SU-DHL-6 (cell line): ENCODE measurements around the gene ABCA3.
"Not testable (repeated sequence)": the region's sequence is repeated elsewhere in the genome, so short reads cannot be mapped to it uniquely, and the experiment has no call there.

Experiments used
- H2AFZ ChIP-seq: fragments of 200-600 bp; sonication (generic); 2 replicates; pipeline ENCODE4 v1.6.1; 2014; ENCODE audit warnings: low read depth, mild to moderate bottlenecking, moderate library complexity, mixed read lengths, antibody characterized with exemption, low read length; ENCODE audit not compliant: severe bottlenecking
- H3F3A ChIP-seq: fragments of 200-600 bp; shearing (Covaris generic); 2 replicates; pipeline ENCODE4 v1.6.0; 2016; ENCODE audit warnings: antibody characterized with exemption, mild to moderate bottlenecking; ENCODE audit not compliant: insufficient read depth
- H3K27ac ChIP-seq: fragments of 200-600 bp; sonication (generic); 2 replicates; pipeline ENCODE4 v1.5.1; 2016; ENCODE audit warnings: low read depth, mild to moderate bottlenecking, low read length, moderate library complexity, mixed read lengths
- H3K27me3 ChIP-seq: fragments of 200-600 bp; sonication (generic), shearing (Covaris generic); 2 replicates; pipeline ENCODE4 v1.6.0; 2014; ENCODE audit warnings: mild to moderate bottlenecking, low read length
- H3K36me3 ChIP-seq: fragments of 200-600 bp; sonication (generic); 2 replicates; pipeline ENCODE4 v1.6.1; 2014; ENCODE audit warnings: mild to moderate bottlenecking, low read length, mixed read lengths
- H3K4me2 ChIP-seq: fragments of 300-600, 200-600 bp; shearing (Covaris generic), sonication (generic); 2 replicates; pipeline ENCODE4 v1.6.0; 2014; ENCODE audit warnings: low read length, low read depth, mild to moderate bottlenecking; ENCODE audit not compliant: poor library complexity, severe bottlenecking
- H3K4me3 ChIP-seq: fragments of 200-600 bp; sonication (generic); 2 replicates; pipeline ENCODE4 v1.5.1; 2014; ENCODE audit warnings: antibody characterized with exemption, low read length, mild to moderate bottlenecking, mixed read lengths; ENCODE audit not compliant: insufficient read depth, poor library complexity, severe bottlenecking
- H3K79me2 ChIP-seq: fragments of 200-600 bp; sonication (generic); 2 replicates; pipeline ENCODE4 v1.6.1; 2014; ENCODE audit warnings: mild to moderate bottlenecking, low read length, moderate library complexity; ENCODE audit not compliant: insufficient read depth
- H3K9ac ChIP-seq: fragments of 200-600 bp; sonication (generic); 2 replicates; pipeline ENCODE4 v1.7.0; 2014; ENCODE audit warnings: mild to moderate bottlenecking, low read length
- H3K9me2 ChIP-seq: fragments of 200-600 bp; sonication (generic); replicated peaks from 2 replicates; pipeline ENCODE4 v1.6.1; 2014; ENCODE audit warnings: low read length; ENCODE audit not compliant: insufficient read depth
- H3K9me3 ChIP-seq: fragments of 200-600 bp; sonication (generic); 2 replicates; pipeline ENCODE4 v1.6.1; 2014; ENCODE audit warnings: low read length, mixed read lengths; ENCODE audit not compliant: insufficient read depth
- H4K20me1 ChIP-seq: fragments of 200-600 bp; sonication (generic); 2 replicates; pipeline ENCODE4 v1.6.1; 2014; ENCODE audit warnings: low read depth, mild to moderate bottlenecking, antibody characterized with exemption, low read length, moderate library complexity, mixed read lengths
- CTCF ChIP-seq: fragments of 200-600 bp; sonication (generic); IDR thresholded peaks from one replicate; pipeline ENCODE4 v1.5.1; 2017; ENCODE audit warnings: antibody characterized with exemption, mild to moderate bottlenecking, low read length, moderate library complexity; ENCODE audit not compliant: insufficient read depth, poor library complexity, severe bottlenecking
- EZH2phosphoT487 ChIP-seq: fragments of 200-600 bp; sonication (generic), shearing (Covaris generic); conservative IDR thresholded peaks from 2 replicates; pipeline ENCODE4 v1.6.1; 2018; ENCODE audit warnings: mild to moderate bottlenecking, antibody characterized with exemption, low read length, moderate library complexity, mixed read lengths

The ABCA3 gene

GRCh38 chr16:2386990-2387389 lies 46.5 kb upstream of the ABCA3 start:
- no peaks in the 10 kb centered on the region for H3K36me3 ChIP-seq

GRCh38 chr16:2385982-2386381 lies 45.5 kb upstream of the ABCA3 start:
- H3K79me2 ChIP-seq, H3K9ac ChIP-seq, H3K4me3 ChIP-seq, H2AFZ ChIP-seq, H3K4me2 ChIP-seq, H3K9me2 ChIP-seq, H3K27me3 ChIP-seq, H3K27ac ChIP-seq, H3K9me3 ChIP-seq, H3F3A ChIP-seq, H4K20me1 ChIP-seq, H3K36me3 ChIP-seq: not testable (repeated sequence)

More at GRCh38 chr16:2386990-2387389, 46.5 kb upstream of the ABCA3 start:
- no peaks in the 10 kb centered on the region for H3K27me3 ChIP-seq
- H3K9ac ChIP-seq: no peak overlapping the region
- no peaks in the 10 kb centered on the region for H3F3A ChIP-seq
- no peak overlapping the region for H2AFZ ChIP-seq
- H3K9me2 ChIP-seq: no peaks in the 10 kb centered on the region
- TF ChIP-seq EZH2phosphoT487: no peak
- no peak for TF ChIP-seq CTCF
- no peaks in the 10 kb centered on the region for H3K79me2 ChIP-seq
- no peak overlapping the region for H3K4me2 ChIP-seq
- no peak overlapping the region for H3K27ac ChIP-seq
- H4K20me1 ChIP-seq: no peaks in the 10 kb centered on the region
- H3K9me3 ChIP-seq: no peaks in the 10 kb centered on the region
- H3K4me3 ChIP-seq: no peak overlapping the region

- TF ChIP-seq EZH2phosphoT487 (no peak), CTCF (no peak)
- no peaks in the 10 kb centered on the region for H3K9me3 ChIP-seq
- H3K79me2 ChIP-seq: no peaks in the 10 kb centered on the region
- H3K27ac ChIP-seq: no peak overlapping the region
- H3K36me3 ChIP-seq: no peaks in the 10 kb centered on the region
- no peaks in the 10 kb centered on the region for H3F3A ChIP-seq
- H3K4me3 ChIP-seq: no peak overlapping the region
- no peak overlapping the region for H2AFZ ChIP-seq
- H3K9me2 ChIP-seq: no peaks in the 10 kb centered on the region
- no peaks in the 10 kb centered on the region for H3K27me3 ChIP-seq
- H3K4me2 ChIP-seq: no peak overlapping the region
- no peak overlapping the region for H3K9ac ChIP-seq
- H4K20me1 ChIP-seq: no peaks in the 10 kb centered on the region
Observed at GRCh38 chr16:2385190-2385836, 44.8 kb upstream of the ABCA3 start.

GRCh38 chr16:2384426-2384825 lies 43.9 kb upstream of the ABCA3 start:
- no peak overlapping the region for H3K27ac ChIP-seq
- no peak overlapping the region for H2AFZ ChIP-seq
- H3K4me3 ChIP-seq: no peak overlapping the region
- no peak overlapping the region for H3K4me2 ChIP-seq
- H3K27me3 ChIP-seq: no peaks in the 10 kb centered on the region
- no peaks in the 10 kb centered on the region for H3K9me3 ChIP-seq
- no peak overlapping the region for H3K9ac ChIP-seq
- H3K79me2 ChIP-seq: no peaks in the 10 kb centered on the region
- H4K20me1 ChIP-seq: no peaks in the 10 kb centered on the region
- H3F3A ChIP-seq: no peaks in the 10 kb centered on the region
- no peaks in the 10 kb centered on the region for H3K9me2 ChIP-seq
- no peaks in the 10 kb centered on the region for H3K36me3 ChIP-seq
- TF ChIP-seq EZH2phosphoT487: no peak
- no peak for TF ChIP-seq CTCF
